ENCODE measurements around the gene ABCC11.

DNA sequence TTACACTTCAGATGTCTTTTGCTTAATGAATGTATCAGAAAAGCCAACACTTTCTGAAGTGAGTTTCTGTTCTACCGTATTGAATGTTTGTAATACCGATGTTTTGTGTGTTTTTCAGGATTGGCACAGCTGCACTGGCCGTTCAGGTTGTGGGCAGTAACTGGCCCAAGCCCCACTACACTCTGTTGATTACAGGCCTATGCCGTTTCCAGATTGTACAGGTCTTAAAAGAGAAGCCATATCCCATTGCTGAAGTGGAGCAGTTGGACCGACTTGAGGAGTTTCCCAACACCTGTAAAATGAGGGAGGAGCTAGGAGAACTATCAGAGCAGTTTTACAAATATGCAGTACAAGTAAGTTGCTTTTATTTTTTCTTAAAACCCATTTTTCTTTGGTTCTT, 4.7 kb upstream of the ABCC11 start:
- TF ChIP-seq, protein P1, sequence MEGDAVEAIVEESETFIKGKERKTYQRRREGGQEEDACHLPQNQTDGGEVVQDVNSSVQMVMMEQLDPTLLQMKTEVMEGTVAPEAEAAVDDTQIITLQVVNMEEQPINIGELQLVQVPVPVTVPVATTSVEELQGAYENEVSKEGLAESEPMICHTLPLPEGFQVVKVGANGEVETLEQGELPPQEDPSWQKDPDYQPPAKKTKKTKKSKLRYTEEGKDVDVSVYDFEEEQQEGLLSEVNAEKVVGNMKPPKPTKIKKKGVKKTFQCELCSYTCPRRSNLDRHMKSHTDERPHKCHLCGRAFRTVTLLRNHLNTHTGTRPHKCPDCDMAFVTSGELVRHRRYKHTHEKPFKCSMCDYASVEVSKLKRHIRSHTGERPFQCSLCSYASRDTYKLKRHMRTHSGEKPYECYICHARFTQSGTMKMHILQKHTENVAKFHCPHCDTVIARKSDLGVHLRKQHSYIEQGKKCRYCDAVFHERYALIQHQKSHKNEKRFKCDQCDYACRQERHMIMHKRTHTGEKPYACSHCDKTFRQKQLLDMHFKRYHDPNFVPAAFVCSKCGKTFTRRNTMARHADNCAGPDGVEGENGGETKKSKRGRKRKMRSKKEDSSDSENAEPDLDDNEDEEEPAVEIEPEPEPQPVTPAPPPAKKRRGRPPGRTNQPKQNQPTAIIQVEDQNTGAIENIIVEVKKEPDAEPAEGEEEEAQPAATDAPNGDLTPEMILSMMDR (IDR thresholded peaks at IDR 0.05; ENCODE audit: low read depth, low read length) = no peak
- TF ChIP-seq EZH2phosphoT487 (IDR thresholded peaks at IDR 0.05; ENCODE audit: low read depth) = no peak

Data from OCI-LY3 (cell line).